Keratinocyte (primary cell): Measurements from ENCODE around the gene TLE6.

ENCODE experiments used
- CTCF ChIP-seq, 3 experiments: IDR thresholded peaks in 1 of 3; conservative IDR thresholded peaks in 1 of 3; optimal IDR thresholded peaks in 1 of 3; 2 replicates in 2 of 3; 3 replicates in 1 of 3; pipeline versions ENCODE3 to v1.5.1; 2011; ENCODE audit warnings: low read length in 3 of 3, mild to moderate bottlenecking in 3 of 3, moderate library complexity in 2 of 3, control low read depth in 1 of 3, inconsistent platforms in 1 of 3; ENCODE audit not compliant: insufficient read depth in 2 of 3; ENCODE audit errors: extremely low read depth in 1 of 3
- EZH2 ChIP-seq: IDR thresholded peaks from one replicate; pipeline ENCODE4 v1.6.1; 2012; ENCODE audit warnings: inconsistent platforms, mild to moderate bottlenecking, low read length, moderate library complexity

- TF ChIP-seq CTCF (optimal IDR thresholded peaks at IDR 0.05 in 1 of 3, IDR thresholded peaks at IDR 0.05 in 1 of 3, conservative IDR thresholded peaks at IDR 0.05 in 1 of 3; ENCODE audit: extremely low read depth in 1 of 3, insufficient read depth in 2 of 3, low read length in 3 of 3) (no peak), EZH2 (no peak)
Observed at GRCh38 chr19:3041761-3042620, 64.6 kb downstream of the TLE6 start.
